HepG2 (cell line): ENCODE measurements around the gene SPTBN4. TPM values are rescaled to one million over a fixed set of nuclear protein-coding genes. Genes with fewer than 3 reads are reported as not detected.

Experiments used
- ATAC-seq: fragments of 200-7000 bp; cut with Tn5 transposase; 3 replicates; pipeline ENCODE4 v1.9.1; 2020; ENCODE audit warnings: mild to moderate bottlenecking, moderate library complexity
- BruUV-seq: library from RNA; stranded (reverse); fragments of 400-500 nt; replicated peaks from 2 replicates; lab custom pipeline; 2021; lab: Mats Ljungman, UMichigan
- CTCF ChIA-PET: fragments of 300-600 bp; formaldehyde crosslinking; extraction: SDS; loops from one replicate; lab custom pipeline; 2021; ENCODE audit warnings: low total read pairs, inconsistent platforms, low intra/inter-chr PET ratio; lab: Yijun Ruan, JAX
- POLR2A ChIA-PET: fragments of 350-600 bp; sonication (Branson Sonifier 250); formaldehyde crosslinking; loops from one replicate; lab custom pipeline; 2020; ENCODE audit warnings: antibody characterized with exemption, inconsistent platforms; lab: Yijun Ruan, JAX
- DNase-seq: peaks from one replicate; pipeline ENCODE4 v3.0.0-alpha.2; 2015; ENCODE audit warnings: low spot score
- FAIRE-seq: peaks from 3 replicates; lab custom pipeline; 2011; peaks lifted over from hg19 to GRCh38; lab: Jason Lieb, UNC
- H2AFZ ChIP-seq: one replicate; pipeline ENCODE4 v1.6.1; 2011; ENCODE audit warnings: low read length, inconsistent platforms
- H3K27ac ChIP-seq: fragments of 300-600 bp; 3 replicates; pipeline ENCODE4 v1.8.0; 2011; ENCODE audit warnings: mixed run types, mild to moderate bottlenecking, mixed read lengths, low read length, inconsistent platforms; ENCODE audit not compliant: insufficient read depth; ENCODE audit errors: extremely low read length
- H3K27me3 ChIP-seq, 2 experiments: fragments of 200-600 bp in 1 of 2; 2 replicates in 1 of 2; 3 replicates in 1 of 2; pipeline versions ENCODE4 v1.6.0 to v1.8.0; 2011; ENCODE audit warnings: low read length in 2 of 2, mild to moderate bottlenecking in 2 of 2, moderate library complexity in 2 of 2, inconsistent platforms in 1 of 2; ENCODE audit not compliant: insufficient read depth in 2 of 2, control insufficient read depth in 1 of 2
- H3K36me3 ChIP-seq, 2 experiments: fragments of 200-600 bp in 1 of 2; replicated peaks in 1 of 2; 2 replicates in 1 of 2; 3 replicates in 1 of 2; pipeline versions ENCODE4 v1.5.1 to v1.8.0; 2011; ENCODE audit warnings: low read length in 2 of 2, inconsistent platforms in 1 of 2; ENCODE audit not compliant: insufficient read depth in 2 of 2, control insufficient read depth in 1 of 2
- H3K4me1 ChIP-seq: 2 replicates; pipeline ENCODE4 v1.5.1; 2012; ENCODE audit warnings: low read length, inconsistent platforms; ENCODE audit not compliant: insufficient read depth
- H3K4me2 ChIP-seq: 2 replicates; pipeline ENCODE4 v1.6.0; 2011; ENCODE audit warnings: low read depth, low read length, inconsistent platforms
- H3K4me3 ChIP-seq, 3 experiments: fragments of 200-600 bp in 1 of 3; sonication (generic), shearing (Covaris generic) in 1 of 3; replicated peaks in 1 of 3; 2 replicates each; pipeline ENCODE4 v1.5.1; 2011 to 2016; ENCODE audit warnings: low read length in 3 of 3, inconsistent platforms in 2 of 3, low read depth in 2 of 3, mild to moderate bottlenecking in 2 of 3, control low read depth in 1 of 3, mixed read lengths in 1 of 3; ENCODE audit not compliant: insufficient read depth in 1 of 3
- H3K79me2 ChIP-seq: one replicate; pipeline ENCODE4 v1.6.1; 2011; ENCODE audit warnings: low read length, inconsistent platforms; ENCODE audit not compliant: insufficient read depth
- H3K9ac ChIP-seq: 2 replicates; pipeline ENCODE4 v1.6.0; 2011; ENCODE audit warnings: mild to moderate bottlenecking, low read depth, low read length, inconsistent platforms; ENCODE audit not compliant: insufficient read depth
- H3K9me3 ChIP-seq: 2 replicates; pipeline ENCODE4 v1.5.1; 2012; ENCODE audit warnings: mild to moderate bottlenecking, low read length
- H4K20me1 ChIP-seq: 2 replicates; pipeline ENCODE4 v1.6.0; 2011; ENCODE audit warnings: inconsistent platforms, mild to moderate bottlenecking, low read length, moderate library complexity; ENCODE audit not compliant: insufficient read depth
- AHR ChIP-seq: IDR thresholded peaks from 2 replicates; pipeline ENCODE4 v1.6.1; 2018; ENCODE audit warnings: missing genetic modification reagents, missing compliant biosample characterization
- FOXC1 ChIP-seq: sonication (generic); formaldehyde crosslinking; IDR thresholded peaks from 2 replicates; pipeline ENCODE4 v1.8.0; 2022; ENCODE audit warnings: mild to moderate bottlenecking, missing genetic modification reagents, borderline replicate concordance
- IKZF4 ChIP-seq: sonication (generic); formaldehyde crosslinking; IDR thresholded peaks from 2 replicates; pipeline ENCODE4 v1.5.1; 2020; ENCODE audit warnings: borderline replicate concordance, mild to moderate bottlenecking, low read depth, missing genetic modification reagents; ENCODE audit errors: not compliant biosample characterization
- NFATC3 ChIP-seq: sonication (generic); formaldehyde crosslinking; IDR thresholded peaks from 2 replicates; pipeline ENCODE4 v1.5.1; 2020; ENCODE audit warnings: mild to moderate bottlenecking, missing genetic modification reagents
- POLR2G ChIP-seq: fragments of 200-400 bp; formaldehyde crosslinking; IDR thresholded peaks from 2 replicates; pipeline ENCODE4 v1.6.1; 2018; ENCODE audit warnings: mild to moderate bottlenecking, low read depth, low read length, moderate library complexity
- RBM22 ChIP-seq: fragments of 200-400 bp; formaldehyde crosslinking; optimal IDR thresholded peaks from 2 replicates; pipeline ENCODE3; 2017; ENCODE audit warnings: mild to moderate bottlenecking, low read length, moderate library complexity
- TAF15 ChIP-seq: fragments of 200-400 bp; formaldehyde crosslinking; IDR thresholded peaks from one replicate; pipeline ENCODE4 v1.6.1; 2018; ENCODE audit warnings: mild to moderate bottlenecking, low read depth, low read length; ENCODE audit not compliant: poor library complexity, severe bottlenecking
- TOPORS ChIP-seq: sonication (generic); formaldehyde crosslinking; IDR thresholded peaks from 2 replicates; pipeline ENCODE4 v1.8.0; 2023; ENCODE audit warnings: mild to moderate bottlenecking, missing genetic modification reagents
- ZFP36L1 ChIP-seq: sonication (generic); formaldehyde crosslinking; IDR thresholded peaks from 2 replicates; pipeline ENCODE4 v1.8.0; 2022; ENCODE audit warnings: mild to moderate bottlenecking, missing genetic modification reagents, moderate library complexity
- ZNF354B ChIP-seq: sonication (generic); formaldehyde crosslinking; IDR thresholded peaks from 2 replicates; pipeline ENCODE4 v1.8.0; 2022; ENCODE audit warnings: mild to moderate bottlenecking, missing genetic modification reagents
- ZNF660 ChIP-seq: sonication (generic); formaldehyde crosslinking; IDR thresholded peaks from 2 replicates; pipeline ENCODE4 v1.5.1; 2020; ENCODE audit warnings: mild to moderate bottlenecking, low read depth, missing genetic modification reagents, borderline replicate concordance
- WGBS: methylation state at CpG from one replicate; pipeline ENCODE4 v1.1.6; 2017; ENCODE audit warnings: low lambda C conversion rate; 5-methylcytosine and 5-hydroxymethylcytosine counted together
- in situ Hi-C: cut with HindIII; loops from 2 replicates; pipeline ENCODE4 v1.10.0; 2017; ENCODE audit warnings: low pct_unique_long_range_greater_than_20kb; ENCODE audit not compliant: extremely low pct_ligation_motif_present
- intact Hi-C: fragments of 100-400 bp; cut with micrococcal nuclease; formaldehyde crosslinking; loops from one replicate; pipeline ENCODE4 v1.10.0; 2022; ENCODE audit not compliant: unreplicated experiment
- polyA plus RNA-seq, 8 experiments: library from polyadenylated mRNA; depleted of rRNA in 3 of 8; stranded (reverse) in 7 of 8; unstranded in 1 of 8; fragments of >200 nt; fragmentation: Illumina TruSeq in 4 of 8; extraction: Trizol in 4 of 8; gene quantifications; 2 replicates each; pipeline versions ENCODE4 v1.2.1 to v1.2.3, GENCODE V29; 2011 to 2016; ENCODE audit warnings: low read depth in 4 of 8, missing spikeins in 1 of 8, mixed read lengths in 1 of 8; ENCODE audit not compliant: insufficient read depth in 1 of 8
- total RNA-seq, 5 experiments: library from RNA; depleted of rRNA; stranded (reverse); fragments of >200 nt; fragmentation: Illumina TruSeq; extraction: Trizol; gene quantifications; 2 replicates each; pipeline ENCODE4 v1.2.3, GENCODE V29; 2016; ENCODE audit warnings: low read depth in 1 of 5
- TF ChIP-seq, protein P1 (sequence below): sonication (generic); formaldehyde crosslinking; IDR thresholded peaks from 2 replicates; pipeline ENCODE4 v1.8.0; 2022; ENCODE audit warnings: mild to moderate bottlenecking, missing genetic modification reagents, borderline replicate concordance
- TF ChIP-seq, protein P2 (sequence below): sonication (generic); formaldehyde crosslinking; IDR thresholded peaks from 2 replicates; pipeline ENCODE4 v1.8.0; 2022; ENCODE audit warnings: low read depth, missing genetic modification reagents
- TF ChIP-seq, protein P3 (sequence below): sonication (generic); formaldehyde crosslinking; IDR thresholded peaks from 2 replicates; pipeline ENCODE4 v1.4.0; 2020; ENCODE audit warnings: missing genetic modification reagents
- TF ChIP-seq, protein P4 (sequence below): sonication (generic); formaldehyde crosslinking; IDR thresholded peaks from 2 replicates; pipeline ENCODE4 v1.5.0; 2020; ENCODE audit warnings: mild to moderate bottlenecking, missing genetic modification reagents

The SPTBN4 gene
- total and polyA plus RNA-seq, 2 of the 13 experiments (the other 11 are each of a cell fraction or from before 2014, with no cell fraction given): 0.11 TPM

DNA sequence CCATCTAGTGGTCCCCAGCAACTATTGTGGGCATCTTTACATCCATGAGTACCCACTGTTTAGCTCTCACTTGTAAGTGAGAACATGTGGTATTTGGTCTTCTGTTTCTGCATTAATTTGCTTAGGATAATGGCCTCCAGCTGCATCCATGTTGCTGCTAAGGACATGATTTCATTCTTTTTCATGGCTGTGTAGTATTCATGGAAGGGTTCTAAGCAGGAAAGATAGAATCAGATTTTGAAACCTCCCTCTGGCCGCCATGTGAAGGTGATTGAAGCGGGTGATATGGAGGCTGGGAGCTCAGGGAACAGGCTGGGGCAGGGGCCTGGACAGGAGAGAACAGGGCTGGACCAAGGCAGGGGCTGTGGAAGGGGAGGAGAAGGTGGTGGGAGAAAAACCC is 154.5 kb downstream of the SPTBN4 start:
- H4K20me1 ChIP-seq: no peaks in the 10 kb centered on the region
- intact Hi-C loops: no loop called here
- no TSS peak for BruUV-seq
- no peaks in the 10 kb centered on the region for H3K79me2 ChIP-seq
- POLR2A ChIA-PET: no interaction called here
- no peak overlapping the region for H3K4me3 ChIP-seq
- in situ Hi-C loops: no loop called here
- H3K9me3 ChIP-seq: no peaks in the 10 kb centered on the region
- H2AFZ ChIP-seq: no peak overlapping the region
- peaks cover 0 to 3% of the 10 kb centered on the region in 2 experiments; a peak in 3 of 5 replicates for H3K27me3 ChIP-seq
- H3K27ac ChIP-seq: no peak overlapping the region
- DNase-seq: no peak
- peaks cover 6% of the 10 kb centered on the region; the same call in 1 of the 2 replicates for H3K4me1 ChIP-seq
- 58% methylated on average over 2 of the region's 2 CpGs for WGBS
- H3K36me3 ChIP-seq: no peaks in the 10 kb centered on the region
- no peak overlapping the region for H3K4me2 ChIP-seq
- no peak for FAIRE-seq
- H3K9ac ChIP-seq: no peak overlapping the region
- CTCF ChIA-PET: no interaction called here
- TF ChIP-seq, protein P1, sequence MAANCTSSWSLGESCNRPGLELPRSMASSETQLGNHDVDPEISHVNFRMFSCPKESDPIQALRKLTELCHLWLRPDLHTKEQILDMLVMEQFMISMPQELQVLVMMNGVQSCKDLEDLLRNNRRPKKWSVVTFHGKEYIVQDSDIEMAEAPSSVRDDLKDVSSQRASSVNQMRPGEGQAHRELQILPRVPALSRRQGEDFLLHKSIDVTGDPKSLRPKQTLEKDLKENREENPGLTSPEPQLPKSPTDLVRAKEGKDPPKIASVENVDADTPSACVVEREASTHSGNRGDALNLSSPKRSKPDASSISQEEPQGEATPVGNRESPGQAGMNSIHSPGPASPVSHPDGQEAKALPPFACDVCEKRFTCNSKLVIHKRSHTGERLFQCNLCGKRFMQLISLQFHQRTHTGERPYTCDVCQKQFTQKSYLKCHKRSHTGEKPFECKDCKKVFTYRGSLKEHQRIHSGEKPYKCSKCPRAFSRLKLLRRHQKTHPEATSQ: no peak
- no peak for TF ChIP-seq ZNF660
- no peak for TF ChIP-seq NFATC3 (CRISPR knock-in tag)
- no peak for TF ChIP-seq IKZF4 (CRISPR knock-in tag)
- no peak for TF ChIP-seq TOPORS (CRISPR knock-in tag)
- no peak for TF ChIP-seq TAF15
- TF ChIP-seq, protein P2, sequence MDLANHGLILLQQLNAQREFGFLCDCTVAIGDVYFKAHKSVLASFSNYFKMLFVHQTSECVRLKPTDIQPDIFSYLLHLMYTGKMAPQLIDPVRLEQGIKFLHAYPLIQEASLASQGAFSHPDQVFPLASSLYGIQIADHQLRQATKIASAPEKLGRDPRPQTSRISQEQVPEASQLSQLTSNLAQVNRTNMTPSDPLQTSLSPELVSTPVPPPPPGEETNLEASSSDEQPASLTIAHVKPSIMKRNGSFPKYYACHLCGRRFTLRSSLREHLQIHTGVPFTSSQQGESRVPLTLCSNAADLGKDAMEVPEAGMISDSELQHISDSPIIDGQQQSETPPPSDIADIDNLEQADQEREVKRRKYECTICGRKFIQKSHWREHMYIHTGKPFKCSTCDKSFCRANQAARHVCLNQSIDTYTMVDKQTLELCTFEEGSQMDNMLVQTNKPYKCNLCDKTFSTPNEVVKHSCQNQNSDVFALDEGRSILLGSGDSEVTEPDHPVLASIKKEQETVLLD: no peak
- TF ChIP-seq, protein P3, sequence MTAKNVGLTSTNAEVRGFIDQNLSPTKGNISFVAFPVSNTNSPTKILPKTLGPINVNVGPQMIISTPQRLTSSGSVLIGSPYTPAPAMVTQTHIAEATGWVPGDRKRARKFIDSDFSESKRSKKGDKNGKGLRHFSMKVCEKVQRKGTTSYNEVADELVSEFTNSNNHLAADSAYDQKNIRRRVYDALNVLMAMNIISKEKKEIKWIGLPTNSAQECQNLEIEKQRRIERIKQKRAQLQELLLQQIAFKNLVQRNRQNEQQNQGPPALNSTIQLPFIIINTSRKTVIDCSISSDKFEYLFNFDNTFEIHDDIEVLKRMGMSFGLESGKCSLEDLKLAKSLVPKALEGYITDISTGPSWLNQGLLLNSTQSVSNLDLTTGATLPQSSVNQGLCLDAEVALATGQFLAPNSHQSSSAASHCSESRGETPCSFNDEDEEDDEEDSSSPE (CRISPR knock-in tag): no peak
- TF ChIP-seq RBM22: no peak
- TF ChIP-seq, protein P4, sequence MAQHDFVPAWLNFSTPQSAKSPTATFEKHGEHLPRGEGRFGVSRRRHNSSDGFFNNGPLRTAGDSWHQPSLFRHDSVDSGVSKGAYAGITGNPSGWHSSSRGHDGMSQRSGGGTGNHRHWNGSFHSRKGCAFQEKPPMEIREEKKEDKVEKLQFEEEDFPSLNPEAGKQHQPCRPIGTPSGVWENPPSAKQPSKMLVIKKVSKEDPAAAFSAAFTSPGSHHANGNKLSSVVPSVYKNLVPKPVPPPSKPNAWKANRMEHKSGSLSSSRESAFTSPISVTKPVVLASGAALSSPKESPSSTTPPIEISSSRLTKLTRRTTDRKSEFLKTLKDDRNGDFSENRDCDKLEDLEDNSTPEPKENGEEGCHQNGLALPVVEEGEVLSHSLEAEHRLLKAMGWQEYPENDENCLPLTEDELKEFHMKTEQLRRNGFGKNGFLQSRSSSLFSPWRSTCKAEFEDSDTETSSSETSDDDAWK: no peak
- TF ChIP-seq ZFP36L1 (CRISPR knock-in tag): no peak
- no peak for TF ChIP-seq ZNF354B (CRISPR knock-in tag)
- TF ChIP-seq AHR (CRISPR knock-in tag): no peak
- TF ChIP-seq FOXC1: no peak
- TF ChIP-seq POLR2G: no peak
- ATAC-seq: no peak
